ENCODE results near the gene PALM.
"Not testable (repeated sequence)": the region's sequence is repeated elsewhere in the genome, so short reads cannot be mapped to it uniquely, and the experiment has no call there.

PALM gene

GRCh38 chr19:708154-709143 is at the start of gene PALM:
Gene PALM (plus strand): TSS chr19:708935. CDS start chr19:709147, 212 bp downstream.
- FAIRE-seq = no peak
- DNase-seq (ENCODE audit: insufficient read length, low spot score) = peak; percentile 57
- no peak for TF ChIP-seq POLR2A (IDR thresholded peaks at IDR 0.05; ENCODE audit: low read depth, low read length)

DNA sequence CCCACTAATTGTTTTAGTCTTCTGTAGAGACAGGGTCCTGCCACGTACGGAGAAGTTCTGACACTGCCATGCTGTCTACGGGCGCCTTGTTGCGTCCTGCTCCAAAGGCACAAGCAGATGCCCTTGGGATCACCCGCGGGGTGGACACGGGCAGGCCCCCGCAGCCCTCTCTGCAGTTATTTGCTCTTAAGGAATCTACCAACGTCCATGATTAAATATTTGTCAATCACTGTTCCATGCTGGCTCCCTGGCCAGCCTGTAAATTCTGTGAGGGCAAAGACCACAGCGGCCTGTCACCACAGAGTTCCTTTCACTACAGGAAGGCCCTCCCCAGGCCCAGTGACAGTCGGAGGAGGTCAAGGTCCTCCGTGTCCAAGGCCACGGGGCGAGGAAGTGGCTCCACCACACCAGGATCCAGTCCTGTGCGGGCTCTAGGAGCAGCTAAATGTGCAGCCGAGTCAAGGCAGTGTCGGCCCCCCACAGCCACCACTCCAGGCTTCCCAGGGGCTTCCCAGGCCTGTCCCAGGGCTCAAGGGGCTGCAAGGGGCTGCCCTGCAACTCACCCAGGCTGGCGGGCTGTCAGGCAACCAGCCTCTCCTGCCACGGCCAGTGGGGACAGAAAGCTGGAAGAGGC is 47.8 kb upstream of the PALM start:
- DNase-seq (ENCODE audit: insufficient read length, low spot score) = no peak
- TF ChIP-seq POLR2A (IDR thresholded peaks at IDR 0.05; ENCODE audit: low read depth, low read length) = no peak
- no peak for FAIRE-seq

DNA sequence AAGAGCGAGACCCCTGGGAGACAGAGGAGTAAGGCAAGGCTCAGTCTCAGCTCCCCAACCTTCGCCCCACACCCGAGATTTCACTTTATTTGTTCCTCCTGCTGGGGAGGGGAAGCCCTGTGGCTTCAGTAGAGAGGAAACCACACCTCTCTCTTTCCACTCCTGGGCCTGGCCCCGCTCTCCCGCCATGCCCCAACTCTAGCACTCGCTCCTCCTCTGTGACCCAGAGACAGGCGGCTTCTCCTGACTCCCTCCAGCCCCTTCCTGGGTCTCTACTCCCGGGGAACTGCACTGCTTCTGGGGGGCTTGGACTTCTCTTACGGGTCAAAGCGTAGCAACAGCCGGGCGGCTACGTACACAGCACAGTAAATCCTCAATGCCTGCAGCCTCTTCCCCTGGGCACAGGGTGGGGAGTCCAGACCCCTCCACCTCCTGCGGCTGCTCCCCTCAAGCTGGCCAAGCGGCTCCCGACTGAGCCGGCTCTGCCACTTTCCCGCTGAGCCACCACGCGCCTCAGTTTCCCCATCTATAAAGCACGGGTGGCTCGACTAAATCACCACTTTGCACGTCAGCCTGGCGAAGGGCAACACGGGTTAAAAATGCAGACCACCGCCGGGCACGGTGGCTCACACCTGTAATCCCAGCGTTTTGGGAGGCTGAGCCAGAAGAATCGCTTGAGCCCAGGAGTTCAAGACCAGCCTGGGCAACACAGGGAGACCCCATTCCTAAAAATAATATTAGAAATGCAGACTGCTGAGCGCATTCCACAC is 47.1 kb upstream of the PALM start:
- FAIRE-seq = no peak
- DNase-seq (ENCODE audit: insufficient read length, low spot score) = no peak

GRCh38 chr19:662207-662961 is 46.4 kb upstream of the PALM start:
- FAIRE-seq (no peak), DNase-seq (ENCODE audit: insufficient read length, low spot score) (no peak)
- TF ChIP-seq POLR2A (IDR thresholded peaks at IDR 0.05; ENCODE audit: low read depth, low read length) = no peak

More for the DNA sequence above, 47.1 kb upstream of the PALM start:
- TF ChIP-seq POLR2A (IDR thresholded peaks at IDR 0.05; ENCODE audit: low read depth, low read length) = no peak

GRCh38 chr19:662962-663681 is 45.6 kb upstream of the PALM start, which contains the start of gene RNF126:
Gene RNF126 (minus strand): TSS chr19:663214. CDS start chr19:663121, 93 bp downstream.
- peak; percentile 78 for TF ChIP-seq POLR2A (IDR thresholded peaks at IDR 0.05; ENCODE audit: low read depth, low read length)
- FAIRE-seq = no peak
- peak; percentile 93 for DNase-seq (ENCODE audit: insufficient read length, low spot score)

DNA sequence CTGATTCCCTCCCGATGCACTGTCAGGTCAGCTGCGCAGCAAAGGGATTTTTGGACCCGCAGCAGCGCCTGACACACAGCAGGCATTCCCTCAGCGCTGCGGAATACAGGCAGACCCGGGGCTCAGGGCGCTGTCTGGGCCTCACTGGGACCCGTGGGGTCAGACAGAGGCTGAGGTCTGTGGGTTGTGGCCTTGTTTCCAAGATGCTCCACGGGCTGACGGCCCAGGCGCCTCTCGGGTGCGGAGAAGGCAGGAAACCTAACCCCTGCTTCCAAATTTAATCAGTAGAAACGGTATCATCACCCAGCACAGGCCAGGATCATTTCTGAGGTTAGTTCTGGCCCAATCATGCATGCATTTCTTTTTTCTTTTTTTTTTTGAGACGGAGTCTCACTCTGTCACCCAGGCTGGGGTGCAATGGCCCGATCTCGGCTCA is 45.0 kb upstream of the PALM start:
- no peak for TF ChIP-seq POLR2A (IDR thresholded peaks at IDR 0.05; ENCODE audit: low read depth, low read length)
- DNase-seq (ENCODE audit: insufficient read length, low spot score) = no peak
- no peak for FAIRE-seq

GRCh38 chr19:664913-665443 is 43.8 kb upstream of the PALM start:
- DNase-seq (ENCODE audit: insufficient read length, low spot score) = peak; percentile 91
- no peak for TF ChIP-seq POLR2A (IDR thresholded peaks at IDR 0.05; ENCODE audit: low read depth, low read length)
- no peak for FAIRE-seq

DNA sequence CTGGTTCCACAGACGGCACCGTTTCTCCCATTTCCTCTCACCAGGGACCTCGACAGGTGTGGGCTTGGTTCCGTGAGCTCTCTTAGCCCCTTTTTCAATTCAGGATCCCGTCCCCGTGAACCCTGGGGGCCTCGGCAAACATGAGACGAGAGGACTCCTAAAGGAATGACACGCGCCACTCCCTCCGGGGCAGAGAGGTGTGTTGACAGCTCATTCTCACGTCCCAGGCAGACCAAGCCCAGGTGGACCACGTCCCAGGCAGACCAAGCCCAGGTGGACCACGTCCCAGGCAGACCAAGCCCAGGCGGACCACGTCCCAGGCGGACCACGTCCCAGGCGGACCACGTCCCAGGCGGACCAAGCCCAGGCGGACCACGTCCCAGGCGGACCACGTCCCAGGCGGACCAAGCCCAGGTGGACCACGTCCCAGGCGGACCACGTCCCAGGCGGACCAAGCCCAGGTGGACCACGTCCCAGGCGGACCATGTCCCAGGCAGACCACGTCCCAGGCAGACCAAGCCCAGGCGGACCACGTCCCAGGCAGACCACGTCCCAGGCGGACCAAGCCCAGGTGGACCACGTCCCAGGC is 41.7 kb upstream of the PALM start:
- FAIRE-seq; DNase-seq (ENCODE audit: insufficient read length, low spot score): not testable (repeated sequence)

GRCh38 chr19:668675-669434 is 39.9 kb upstream of the PALM start:
- not testable (repeated sequence) for FAIRE-seq; DNase-seq (ENCODE audit: insufficient read length, low spot score)

DNA sequence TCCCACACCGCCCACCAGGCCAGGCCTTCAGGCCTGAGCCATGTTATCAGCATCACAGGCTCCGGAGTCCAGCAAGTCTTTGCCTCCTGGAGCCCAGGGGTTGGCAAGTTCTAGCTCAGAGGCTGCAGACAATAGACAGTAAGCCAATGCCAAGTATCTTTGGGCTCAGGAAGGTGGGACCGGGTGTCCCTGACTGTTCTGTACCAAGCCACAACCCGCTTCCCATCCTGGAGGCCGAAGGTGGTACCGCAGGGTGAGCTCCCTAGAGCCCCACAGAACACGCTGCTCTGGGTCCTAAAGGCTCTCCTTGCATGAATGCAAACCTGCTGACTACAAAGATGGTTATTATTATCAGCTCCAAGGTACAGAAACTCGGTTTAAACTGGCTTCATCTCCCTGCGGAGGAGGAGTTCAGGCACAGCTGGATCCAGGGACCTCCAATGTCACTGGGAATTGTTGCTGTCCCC is 38.1 kb upstream of the PALM start:
- DNase-seq (ENCODE audit: insufficient read length, low spot score) (no peak), FAIRE-seq (no peak)
- TF ChIP-seq POLR2A (IDR thresholded peaks at IDR 0.05; ENCODE audit: low read depth, low read length) = no peak

Measured in H54 (cell line).